K562 (cell line): ENCODE results near the gene POU1F1. TPM values are rescaled to one million over a fixed set of nuclear protein-coding genes. Genes with fewer than 3 reads are reported as not detected.

ENCODE experiments used
- ATAC-seq: fragments of 200-7000 bp; cut with Tn5 transposase; 3 replicates; pipeline ENCODE4 v1.9.1; 2020; ENCODE audit warnings: moderate library complexity
- BruUV-seq: library from RNA; stranded (reverse); fragments of 400-500 nt; replicated peaks from 2 replicates; lab custom pipeline; 2021; lab: Mats Ljungman, UMichigan
- CTCF ChIA-PET: fragments of 300-600 bp; formaldehyde crosslinking; extraction: SDS; loops from one replicate; lab custom pipeline; 2021; ENCODE audit warnings: low intra/inter-chr PET ratio; lab: Yijun Ruan, JAX
- POLR2A ChIA-PET: fragments of 300-600, 350-650 bp; sonication (Branson Sonifier 250); formaldehyde crosslinking; extraction: SDS; loops from one replicate; lab custom pipeline; 2021; ENCODE audit warnings: antibody characterized with exemption, inconsistent platforms; lab: Yijun Ruan, JAX
- DNase-seq, 4 experiments: peaks; one replicate each; pipeline versions ENCODE4 v3.0.0 to v3.0.0-alpha.2; 2011 to 2018; ENCODE audit warnings: low spot score in 3 of 4, mixed read lengths in 3 of 4; ENCODE audit errors: extremely low read depth in 1 of 4
- FAIRE-seq: peaks from 2 replicates; lab custom pipeline; 2011; peaks lifted over from hg19 to GRCh38; lab: Jason Lieb, UNC
- H2AFZ ChIP-seq: 2 replicates; pipeline ENCODE4 v1.6.0; 2011; ENCODE audit warnings: low read depth, low read length, control low read depth, inconsistent platforms
- H3K27ac ChIP-seq: fragments of 200-600 bp; 3 replicates; pipeline ENCODE4 v1.8.0; 2011; ENCODE audit warnings: low read depth, mild to moderate bottlenecking, control low read depth, inconsistent platforms, low read length, moderate library complexity, mixed read lengths; ENCODE audit errors: extremely low read depth
- H3K27me3 ChIP-seq, 2 experiments: fragments of 300-600 bp in 1 of 2; 2 replicates in 1 of 2; 3 replicates in 1 of 2; pipeline versions ENCODE4 v1.6.0 to v1.8.0; 2011; ENCODE audit warnings: inconsistent platforms in 2 of 2, low read length in 2 of 2, mild to moderate bottlenecking in 1 of 2, mixed read lengths in 1 of 2, moderate library complexity in 1 of 2; ENCODE audit not compliant: control insufficient read depth in 2 of 2, insufficient read depth in 2 of 2
- H3K36me3 ChIP-seq: fragments of 300-600 bp; 3 replicates; pipeline ENCODE4 v1.8.0; 2011; ENCODE audit warnings: mild to moderate bottlenecking, low read length, inconsistent platforms; ENCODE audit not compliant: control insufficient read depth, insufficient read depth
- H3K4me1 ChIP-seq, 2 experiments: fragments of 200-600 bp in 1 of 2; replicated peaks in 1 of 2; 2 replicates in 1 of 2; 3 replicates in 1 of 2; pipeline versions ENCODE4 v1.5.1 to v1.8.0; 2011; ENCODE audit warnings: inconsistent platforms in 2 of 2, low read length in 2 of 2, mild to moderate bottlenecking in 1 of 2, mixed read lengths in 1 of 2, moderate library complexity in 1 of 2; ENCODE audit not compliant: control insufficient read depth in 2 of 2, insufficient read depth in 2 of 2
- H3K4me2 ChIP-seq: 2 replicates; pipeline ENCODE4 v1.6.1; 2011; ENCODE audit warnings: low read length, control low read depth, inconsistent platforms, mixed read lengths; ENCODE audit not compliant: insufficient read depth
- H3K4me3 ChIP-seq: fragments of 200-600 bp; sonication (generic), shearing (Covaris generic); 2 replicates; pipeline ENCODE4 v1.5.1; 2016; ENCODE audit warnings: control low read depth, inconsistent platforms
- H3K79me2 ChIP-seq: fragments of 200-600 bp; 3 replicates; pipeline ENCODE4 v1.8.0; 2011; ENCODE audit warnings: low read length, inconsistent platforms; ENCODE audit not compliant: control insufficient read depth, insufficient read depth
- H3K9ac ChIP-seq, 2 experiments: 2 replicates each; pipeline versions ENCODE4 v1.6.0 to v1.6.1; 2011; ENCODE audit warnings: low read depth in 2 of 2, low read length in 2 of 2, control low read depth in 1 of 2, inconsistent platforms in 1 of 2, mild to moderate bottlenecking in 1 of 2, mixed read lengths in 1 of 2; ENCODE audit not compliant: insufficient read depth in 1 of 2
- H3K9me1 ChIP-seq: one replicate; pipeline ENCODE4 v1.6.0; 2011; ENCODE audit warnings: inconsistent platforms, mild to moderate bottlenecking, low read length, moderate library complexity; ENCODE audit not compliant: control insufficient read depth, insufficient read depth
- H3K9me3 ChIP-seq: replicated peaks from 2 replicates; pipeline ENCODE4 v1.5.1; 2011; ENCODE audit warnings: low read depth, low read length, inconsistent platforms; ENCODE audit not compliant: control insufficient read depth, insufficient read depth
- H4K20me1 ChIP-seq: replicated peaks from 2 replicates; pipeline ENCODE4 v1.6.1; 2011; ENCODE audit warnings: low read length, inconsistent platforms, mixed read lengths; ENCODE audit not compliant: control insufficient read depth, insufficient read depth
- E2F6 ChIP-seq, 2 experiments: IDR thresholded peaks; 2 replicates each; pipeline ENCODE4 v1.6.1; 2011; ENCODE audit warnings: borderline replicate concordance in 1 of 2, control low read depth in 1 of 2, low read depth in 1 of 2, low read length in 1 of 2, mild to moderate bottlenecking in 1 of 2, mixed read lengths in 1 of 2, moderate library complexity in 1 of 2; ENCODE audit not compliant: insufficient read depth in 1 of 2, insufficient read length in 1 of 2, poor library complexity in 1 of 2, severe bottlenecking in 1 of 2; ENCODE audit errors: extremely low read depth in 1 of 2
- ETV6 ChIP-seq, 3 experiments: fragments of 150-350 bp in 1 of 3; sonication (generic) in 1 of 3; formaldehyde crosslinking in 1 of 3; IDR thresholded peaks; 2 replicates each; pipeline versions ENCODE4 v1.6.1 to v1.8.0; 2014 to 2022; ENCODE audit warnings: borderline replicate concordance in 2 of 3, low read depth in 2 of 3, antibody characterized with exemption in 1 of 3, low read length in 1 of 3, mild to moderate bottlenecking in 1 of 3, missing genetic modification reagents in 1 of 3
- HEY1 ChIP-seq: fragments of 250-450 bp; sonication (Bioruptor Pico); IDR thresholded peaks from 2 replicates; pipeline ENCODE4 v1.5.0; 2020; ENCODE audit warnings: mild to moderate bottlenecking, moderate library complexity, borderline replicate concordance
- HMBOX1 ChIP-seq: sonication (generic); IDR thresholded peaks from 2 replicates; pipeline ENCODE4 v1.6.1; 2016
- NFE2 ChIP-seq: IDR thresholded peaks from 2 replicates; pipeline ENCODE4 v1.6.1; 2014; ENCODE audit warnings: antibody characterized with exemption, low read depth
- ZBTB8A ChIP-seq: fragments of 450-650 bp; IDR thresholded peaks from 2 replicates; pipeline ENCODE4 v1.6.1; 2018; ENCODE audit warnings: mild to moderate bottlenecking, moderate library complexity; ENCODE audit not compliant: partially characterized antibody
- WGBS: fragments of 100-300 bp; shearing (Covaris generic); methylation state at CpG from one replicate; pipeline ENCODE4 v1.1.6; 2016; ENCODE audit warnings: low coverage, mixed read lengths; ENCODE audit not compliant: insufficient coverage; ENCODE audit errors: missing lambda C conversion rate; 5-methylcytosine and 5-hydroxymethylcytosine counted together
- in situ Hi-C: fragments of 300-500 bp; cut with MboI; formaldehyde crosslinking; loops from 4 replicates; pipeline ENCODE4 v1.15.0; 2018; ENCODE audit warnings: inconsistent platforms, mixed read lengths
- intact Hi-C: fragments of 100-400 bp; cut with micrococcal nuclease; formaldehyde crosslinking; loops from 2 replicates; pipeline ENCODE4 v1.14.2; 2022
- polyA plus RNA-seq, 8 experiments: library from polyadenylated mRNA; depleted of rRNA in 4 of 8; stranded (reverse) in 5 of 8; unstranded in 3 of 8; fragments of >200 nt; fragmentation: Nextera tagmentation in 2 of 8; fragmentation: Illumina TruSeq in 1 of 8; extraction: Ambion mirVana in 2 of 8; extraction: Trizol in 1 of 8; gene quantifications; 2 replicates each; pipeline versions ENCODE4 v1.2.1 to v1.2.3, GENCODE V29; 2011 to 2014; ENCODE audit warnings: inconsistent platforms in 1 of 8, missing spikeins in 1 of 8
- total RNA-seq, 7 experiments: library from RNA; depleted of rRNA in 6 of 7; stranded (reverse); fragments of >200 nt in 6 of 7; fragmentation: Illumina TruSeq in 2 of 7; extraction: Trizol in 2 of 7; gene quantifications; 2 replicates each; pipeline versions ENCODE4 v1.2.1 to v1.2.3, GENCODE V29; 2011 to 2021; ENCODE audit warnings: low replicate concordance in 1 of 7

The POU1F1 gene
- total and polyA plus RNA-seq, 9 of the 15 experiments (the other 6 are each of a cell fraction or from before 2014, with no cell fraction given): not detected

- no peaks in the 10 kb centered on the region; the same call in 1 of the 2 replicates for H4K20me1 ChIP-seq
- in situ Hi-C loops (no loop called here), intact Hi-C loops (no loop called here)
- H3K4me1 ChIP-seq: peaks cover 2 to 3% of the 10 kb centered on the region in 2 experiments; a peak in 3 of 5 replicates
- CTCF ChIA-PET: no interaction called here
- H2AFZ ChIP-seq: peak overlapping the region; percentile 83
- H3K4me2 ChIP-seq: peak overlapping the region; percentile 89
- peaks cover 22% of the 10 kb centered on the region for H3K79me2 ChIP-seq
- no TSS peak for BruUV-seq
- ATAC-seq (peak; percentile 6), FAIRE-seq (no peak), DNase-seq (no peak)
- H3K9me3 ChIP-seq: no peaks in the 10 kb centered on the region
- no peaks in the 10 kb centered on the region for H3K27me3 ChIP-seq
- H3K36me3 ChIP-seq: no peaks in the 10 kb centered on the region; the same call in 2 of the 3 replicates
- TF ChIP-seq NFE2 (no peak), E2F6 (IDR thresholded peaks at IDR 0.05; ENCODE audit: borderline replicate concordance in 1 of 2, extremely low read depth in 1 of 2, insufficient read depth in 1 of 2, insufficient read length in 1 of 2, low read depth in 1 of 2, low read length in 1 of 2, poor library complexity in 1 of 2, severe bottlenecking in 1 of 2) (no peak), ZBTB8A (no peak), HEY1 (CRISPR knock-in tag) (no peak), ETV6 (IDR thresholded peaks at IDR 0.05; ENCODE audit: borderline replicate concordance in 1 of 2, low read depth in 2 of 2, low read length in 1 of 2) (no peak), ETV6 (CRISPR knock-in tag; IDR thresholded peaks at IDR 0.05; ENCODE audit: borderline replicate concordance) (no peak), HMBOX1 (no peak)
- TF ChIP-seq, all 486 proteins: peak for 0
- WGBS: 0% methylated on average over 3 of the region's 3 CpGs
- Histone ChIP-seq H3K4me3 (peak overlapping the region; percentile 85), H3K27ac (peak overlapping the region; percentile 70; the same call in 1 of the 3 replicates), H3K9me1 (no peaks in the 10 kb centered on the region), H3K9ac (peak overlapping the region; percentile 85 to 96)
- POLR2A ChIA-PET: interaction anchor here (0.6 kb wide), 1 partner anchor 28 kb away, joined by 3 read pairs; no protein-coding TSS in a partner anchor
Observed at GRCh38 chr3:87227835-87228144, 48.6 kb downstream of the POU1F1 start.
